ENCODE measurements around the gene ALG1L2.
"Not testable (repeated sequence)": the region's sequence is repeated elsewhere in the genome, so short reads cannot be mapped to it uniquely, and the experiment has no call there.

DNA sequence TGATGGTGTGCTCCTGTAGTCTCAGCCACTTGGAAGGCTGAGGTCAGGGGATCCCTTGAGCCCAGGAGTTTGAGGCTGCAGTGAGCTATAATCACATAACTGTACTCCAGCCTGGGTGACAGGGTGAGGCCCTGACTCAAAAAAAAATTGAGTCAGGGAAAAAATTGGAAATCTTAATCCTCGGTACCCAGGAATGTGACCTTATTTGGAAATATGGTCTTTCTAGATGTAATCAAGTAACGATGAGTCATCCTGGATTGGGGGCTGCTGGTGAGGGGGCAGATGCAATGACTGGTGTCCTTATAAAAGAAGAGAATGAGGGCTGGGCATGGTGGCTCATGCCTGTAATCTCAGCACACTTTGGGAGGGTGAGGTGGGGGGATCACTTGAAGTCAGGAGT is 33.8 kb downstream of the ALG1L2 start:
- TF ChIP-seq, protein P1, sequence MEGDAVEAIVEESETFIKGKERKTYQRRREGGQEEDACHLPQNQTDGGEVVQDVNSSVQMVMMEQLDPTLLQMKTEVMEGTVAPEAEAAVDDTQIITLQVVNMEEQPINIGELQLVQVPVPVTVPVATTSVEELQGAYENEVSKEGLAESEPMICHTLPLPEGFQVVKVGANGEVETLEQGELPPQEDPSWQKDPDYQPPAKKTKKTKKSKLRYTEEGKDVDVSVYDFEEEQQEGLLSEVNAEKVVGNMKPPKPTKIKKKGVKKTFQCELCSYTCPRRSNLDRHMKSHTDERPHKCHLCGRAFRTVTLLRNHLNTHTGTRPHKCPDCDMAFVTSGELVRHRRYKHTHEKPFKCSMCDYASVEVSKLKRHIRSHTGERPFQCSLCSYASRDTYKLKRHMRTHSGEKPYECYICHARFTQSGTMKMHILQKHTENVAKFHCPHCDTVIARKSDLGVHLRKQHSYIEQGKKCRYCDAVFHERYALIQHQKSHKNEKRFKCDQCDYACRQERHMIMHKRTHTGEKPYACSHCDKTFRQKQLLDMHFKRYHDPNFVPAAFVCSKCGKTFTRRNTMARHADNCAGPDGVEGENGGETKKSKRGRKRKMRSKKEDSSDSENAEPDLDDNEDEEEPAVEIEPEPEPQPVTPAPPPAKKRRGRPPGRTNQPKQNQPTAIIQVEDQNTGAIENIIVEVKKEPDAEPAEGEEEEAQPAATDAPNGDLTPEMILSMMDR (IDR thresholded peaks at IDR 0.05; ENCODE audit: control extremely low read depth in 1 of 3, insufficient read depth in 1 of 3, low read depth in 1 of 3, low read length in 3 of 3), result not testable (repeated sequence)
- TF ChIP-seq RBBP5 (IDR thresholded peaks at IDR 0.05; ENCODE audit: borderline replicate concordance, low read depth, low read length); POLR2A (IDR thresholded peaks at IDR 0.05; ENCODE audit: control extremely low read depth in 1 of 2, low read depth in 2 of 2, low read length in 2 of 2); SIN3A (conservative IDR thresholded peaks at IDR 0.05 in 1 of 2, IDR thresholded peaks at IDR 0.05 in 1 of 2; ENCODE audit: low read depth in 1 of 2, low read length in 2 of 2); EGR1 (IDR thresholded peaks at IDR 0.05; ENCODE audit: borderline replicate concordance, low read depth, low read length); GTF2F1 (IDR thresholded peaks at IDR 0.05; ENCODE audit: borderline replicate concordance, low read depth, low read length): not testable (repeated sequence)
- TF ChIP-seq, protein P2, sequence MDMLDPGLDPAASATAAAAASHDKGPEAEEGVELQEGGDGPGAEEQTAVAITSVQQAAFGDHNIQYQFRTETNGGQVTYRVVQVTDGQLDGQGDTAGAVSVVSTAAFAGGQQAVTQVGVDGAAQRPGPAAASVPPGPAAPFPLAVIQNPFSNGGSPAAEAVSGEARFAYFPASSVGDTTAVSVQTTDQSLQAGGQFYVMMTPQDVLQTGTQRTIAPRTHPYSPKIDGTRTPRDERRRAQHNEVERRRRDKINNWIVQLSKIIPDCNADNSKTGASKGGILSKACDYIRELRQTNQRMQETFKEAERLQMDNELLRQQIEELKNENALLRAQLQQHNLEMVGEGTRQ (IDR thresholded peaks at IDR 0.05; ENCODE audit: low read length), result not testable (repeated sequence)
